ENCODE data around the gene NDUFS3.
"Not testable (repeated sequence)": the region's sequence is repeated elsewhere in the genome, so short reads cannot be mapped to it uniquely, and the experiment has no call there.

NDUFS3 gene

GRCh38 chr11:47578524-47579494 lies at the start of gene NDUFS3, which contains the start of gene KBTBD4:
NDUFS3 (plus strand) TSS chr11:47579074; CDS start chr11:47579092, 18 bp downstream.
KBTBD4 (minus strand) TSS chr11:47578970; CDS start chr11:47578951, 19 bp downstream.
- peak within 1 kb of the TSS; percentile 92 for H3K27ac Mint-ChIP-seq
- H3K9me3 Mint-ChIP-seq: no peaks in the 10 kb centered on the region
- DNase-seq: peak; percentile 91
- H3K4me3 Mint-ChIP-seq: peak within 1 kb of the TSS; percentile 96
- H3K36me3 Mint-ChIP-seq: peaks cover 50% of the 10 kb centered on the region
- CTCF ChIA-PET: interaction anchor here (0.9 to 1.9 kb wide), 2 partner anchors 25 to 27 kb away, joined by 3 to 5 read pairs; no protein-coding TSS in a partner anchor
- H3K4me1 Mint-ChIP-seq: peaks cover 43% of the 10 kb centered on the region
- H3K27me3 Mint-ChIP-seq: no peaks in the 10 kb centered on the region

- H3K27me3 Mint-ChIP-seq: no peaks in the 10 kb centered on the region
- no peak overlapping the region for H3K4me3 Mint-ChIP-seq
- no peak overlapping the region for H3K27ac Mint-ChIP-seq
- no peaks in the 10 kb centered on the region for H3K9me3 Mint-ChIP-seq
- no peak for DNase-seq
- CTCF ChIA-PET: no interaction called here
- H3K4me1 Mint-ChIP-seq: peaks cover 17% of the 10 kb centered on the region
- H3K36me3 Mint-ChIP-seq: peaks cover 11% of the 10 kb centered on the region
These were observed 48.9 kb upstream of the NDUFS3 start for GRCh38 chr11:47529951-47530350.

GRCh38 chr11:47530721-47531120 lies 48.2 kb upstream of the NDUFS3 start:
- not testable (repeated sequence) for H3K9me3 Mint-ChIP-seq, H3K36me3 Mint-ChIP-seq, H3K27ac Mint-ChIP-seq, H3K27me3 Mint-ChIP-seq, H3K4me3 Mint-ChIP-seq, DNase-seq
- CTCF ChIA-PET: interaction anchor here (1.1 kb wide), 1 partner anchor 21 kb away, joined by 3 read pairs; no protein-coding TSS in a partner anchor
- H3K4me1 Mint-ChIP-seq: peaks cover 13% of the 10 kb centered on the region

- CTCF ChIA-PET: interaction anchor here (0.7 to 1.1 kb wide), 2 partner anchors 20 to 27 kb away, joined by 3 read pairs; no protein-coding TSS in a partner anchor
- Mint-ChIP-seq H3K27me3 (no peaks in the 10 kb centered on the region), H3K9me3 (no peaks in the 10 kb centered on the region), H3K4me1 (peaks cover 9% of the 10 kb centered on the region), H3K36me3 (peaks cover 6% of the 10 kb centered on the region), H3K4me3 (no peak overlapping the region), H3K27ac (no peak overlapping the region)
- no peak for DNase-seq
These were observed 47.2 kb upstream of the NDUFS3 start for GRCh38 chr11:47531666-47532065.

- no peak for DNase-seq
- Mint-ChIP-seq H3K36me3 (peaks cover 7% of the 10 kb centered on the region), H3K27me3 (no peaks in the 10 kb centered on the region), H3K27ac (no peak overlapping the region), H3K4me1 (peaks cover 9% of the 10 kb centered on the region), H3K9me3 (no peaks in the 10 kb centered on the region), H3K4me3 (no peak overlapping the region)
- CTCF ChIA-PET: no interaction called here
These were observed 46.2 kb upstream of the NDUFS3 start for GRCh38 chr11:47532597-47533213.

- peaks cover 10% of the 10 kb centered on the region for H3K4me1 Mint-ChIP-seq
- H3K4me3 Mint-ChIP-seq: no peak overlapping the region
- H3K27ac Mint-ChIP-seq: no peak overlapping the region
- H3K27me3 Mint-ChIP-seq: no peaks in the 10 kb centered on the region
- CTCF ChIA-PET: interaction anchor here (0.6 kb wide), 1 partner anchor 18 kb away, joined by 4 read pairs; no protein-coding TSS in a partner anchor
- H3K9me3 Mint-ChIP-seq: no peaks in the 10 kb centered on the region
- H3K36me3 Mint-ChIP-seq: peaks cover 11% of the 10 kb centered on the region
- DNase-seq: no peak
These were observed 45.2 kb upstream of the NDUFS3 start for GRCh38 chr11:47533690-47534151.

- H3K27ac Mint-ChIP-seq: no peak overlapping the region
- peaks cover 14% of the 10 kb centered on the region for H3K36me3 Mint-ChIP-seq
- no peak for DNase-seq
These were observed 44.1 kb upstream of the NDUFS3 start for GRCh38 chr11:47534704-47535251.

GRCh38 chr11:47536915-47537314 lies 42.0 kb upstream of the NDUFS3 start:
- Mint-ChIP-seq H3K4me3 (no peak overlapping the region), H3K36me3 (peaks cover 25% of the 10 kb centered on the region), H3K27me3 (no peaks in the 10 kb centered on the region), H3K4me1 (peaks cover 35% of the 10 kb centered on the region), H3K27ac (no peak overlapping the region), H3K9me3 (no peaks in the 10 kb centered on the region)
- DNase-seq: no peak
- CTCF ChIA-PET: interaction anchor here (1.1 to 1.7 kb wide), 3 partner anchors 8 to 28 kb away, joined by 3 to 5 read pairs (median 3); partner anchors contain the start of gene CELF1

More at GRCh38 chr11:47534704-47535251, 44.1 kb upstream of the NDUFS3 start:
- Mint-ChIP-seq H3K27me3 (no peaks in the 10 kb centered on the region), H3K4me3 (no peak overlapping the region), H3K4me1 (peaks cover 18% of the 10 kb centered on the region), H3K9me3 (no peaks in the 10 kb centered on the region)
- CTCF ChIA-PET: interaction anchor here (0.6 kb wide), 1 partner anchor 321 kb away, joined by 4 read pairs; no protein-coding TSS in a partner anchor

GRCh38 chr11:47538741-47539565 lies 39.9 kb upstream of the NDUFS3 start:
- H3K27me3 Mint-ChIP-seq: no peaks in the 10 kb centered on the region
- H3K9me3 Mint-ChIP-seq: no peaks in the 10 kb centered on the region
- H3K36me3 Mint-ChIP-seq: peaks cover 25% of the 10 kb centered on the region
- H3K4me3 Mint-ChIP-seq: no peak overlapping the region
- H3K27ac Mint-ChIP-seq: no peak overlapping the region
- H3K4me1 Mint-ChIP-seq: peaks cover 43% of the 10 kb centered on the region
- no peak for DNase-seq
- CTCF ChIA-PET: interaction anchor here (0.7 to 1.7 kb wide), 4 partner anchors 13 to 15 kb away, joined by 3 to 5 read pairs (median 4); partner anchors contain the start of gene CELF1

- no peak overlapping the region for H3K27ac Mint-ChIP-seq
- H3K9me3 Mint-ChIP-seq: no peaks in the 10 kb centered on the region
- no peak for DNase-seq
- H3K4me1 Mint-ChIP-seq: peaks cover 47% of the 10 kb centered on the region
- no peaks in the 10 kb centered on the region for H3K27me3 Mint-ChIP-seq
- H3K36me3 Mint-ChIP-seq: peaks cover 25% of the 10 kb centered on the region
- no peak overlapping the region for H3K4me3 Mint-ChIP-seq
- CTCF ChIA-PET: interaction anchor here (1.6 kb wide), 1 partner anchor 14 kb away, joined by 5 read pairs; no protein-coding TSS in a partner anchor
These were observed 39.2 kb upstream of the NDUFS3 start for GRCh38 chr11:47539681-47540039.

GRCh38 chr11:47541070-47541469 lies 37.8 kb upstream of the NDUFS3 start:
- CTCF ChIA-PET: interaction anchor here (2.0 kb wide), 1 partner anchor 10 kb away, joined by 13 read pairs; no protein-coding TSS in a partner anchor
- H3K27ac Mint-ChIP-seq: no peak overlapping the region
- no peak overlapping the region for H3K4me3 Mint-ChIP-seq
- DNase-seq: no peak
- H3K27me3 Mint-ChIP-seq: no peaks in the 10 kb centered on the region
- no peaks in the 10 kb centered on the region for H3K9me3 Mint-ChIP-seq
- peaks cover 20% of the 10 kb centered on the region for H3K36me3 Mint-ChIP-seq
- peaks cover 44% of the 10 kb centered on the region for H3K4me1 Mint-ChIP-seq

- Mint-ChIP-seq H3K9me3 (no peaks in the 10 kb centered on the region), H3K36me3 (peaks cover 19% of the 10 kb centered on the region), H3K4me3 (no peak overlapping the region), H3K27me3 (no peaks in the 10 kb centered on the region), H3K4me1 (peaks cover 50% of the 10 kb centered on the region), H3K27ac (no peak overlapping the region)
- CTCF ChIA-PET: no interaction called here
- DNase-seq: no peak
These were observed 33.6 kb upstream of the NDUFS3 start for GRCh38 chr11:47545298-47545697.

GRCh38 chr11:47546274-47546673 lies 32.6 kb upstream of the NDUFS3 start:
- CTCF ChIA-PET, H3K27me3 Mint-ChIP-seq, H3K4me3 Mint-ChIP-seq, H3K9me3 Mint-ChIP-seq, DNase-seq, H3K27ac Mint-ChIP-seq: not testable (repeated sequence)
- peaks cover 50% of the 10 kb centered on the region for H3K4me1 Mint-ChIP-seq
- H3K36me3 Mint-ChIP-seq: peaks cover 19% of the 10 kb centered on the region
